Activated CD4-positive, alpha-beta T cell treated with anti-CD3 and anti-CD28 coated beads for 24 hours (primary cell): ENCODE results near the gene ABHD4.
"Not testable (repeated sequence)": the region's sequence is repeated elsewhere in the genome, so short reads cannot be mapped to it uniquely, and the experiment has no call there.

ENCODE experiments used
- DNase-seq, 2 donors: peaks; one replicate each; pipeline ENCODE4 v3.0.0-alpha.2; 2020; ENCODE audit warnings: low read depth in 2 of 2

ABHD4 gene

GRCh38 chr14:22561661-22562579 lies 36.2 kb upstream of the ABHD4 start:
- no peak for DNase-seq

- DNase-seq, result no peak
Observed at GRCh38 chr14:22563987-22564386, 34.1 kb upstream of the ABHD4 start.

- no peak for DNase-seq
Observed at GRCh38 chr14:22564463-22564862, 33.6 kb upstream of the ABHD4 start.

GRCh38 chr14:22565391-22565945 lies 32.6 kb upstream of the ABHD4 start:
- no peak for DNase-seq

GRCh38 chr14:22566266-22566665 lies 31.8 kb upstream of the ABHD4 start:
- not testable (repeated sequence) for DNase-seq

GRCh38 chr14:22566845-22567244 lies 31.3 kb upstream of the ABHD4 start:
- no peak for DNase-seq

- DNase-seq, result no peak
Observed at GRCh38 chr14:22567437-22567836, 30.7 kb upstream of the ABHD4 start.

- DNase-seq, result no peak
Observed at GRCh38 chr14:22569106-22569736, 28.9 kb upstream of the ABHD4 start.

- DNase-seq, result no peak
Observed at GRCh38 chr14:22569737-22570131, 28.4 kb upstream of the ABHD4 start.

GRCh38 chr14:22570132-22570949 lies 27.8 kb upstream of the ABHD4 start:
- DNase-seq, result peak; percentile 53 to 78

- DNase-seq, result no peak
Observed at GRCh38 chr14:22572562-22573058, 25.5 kb upstream of the ABHD4 start.

GRCh38 chr14:22573804-22574203 lies 24.3 kb upstream of the ABHD4 start:
- DNase-seq, result no peak

GRCh38 chr14:22577334-22577908 lies 20.7 kb upstream of the ABHD4 start:
- no peak for DNase-seq

- DNase-seq, result no peak
Observed at GRCh38 chr14:22579236-22579635, 18.9 kb upstream of the ABHD4 start.

GRCh38 chr14:22579881-22580280 lies 18.2 kb upstream of the ABHD4 start:
- DNase-seq, result no peak

- DNase-seq, result no peak
Observed at GRCh38 chr14:22580625-22581024, 17.5 kb upstream of the ABHD4 start.

GRCh38 chr14:22583994-22584393 lies 14.1 kb upstream of the ABHD4 start:
- no peak for DNase-seq

- DNase-seq, result no peak
Observed at GRCh38 chr14:22587247-22587646, 10.9 kb upstream of the ABHD4 start.

GRCh38 chr14:22587677-22588422 lies 10.2 kb upstream of the ABHD4 start:
- not testable (repeated sequence) for DNase-seq

- DNase-seq, result no peak
Observed at GRCh38 chr14:22588526-22589095, 9.5 kb upstream of the ABHD4 start.
